Measurements from ENCODE around the gene CENPE.

DNA sequence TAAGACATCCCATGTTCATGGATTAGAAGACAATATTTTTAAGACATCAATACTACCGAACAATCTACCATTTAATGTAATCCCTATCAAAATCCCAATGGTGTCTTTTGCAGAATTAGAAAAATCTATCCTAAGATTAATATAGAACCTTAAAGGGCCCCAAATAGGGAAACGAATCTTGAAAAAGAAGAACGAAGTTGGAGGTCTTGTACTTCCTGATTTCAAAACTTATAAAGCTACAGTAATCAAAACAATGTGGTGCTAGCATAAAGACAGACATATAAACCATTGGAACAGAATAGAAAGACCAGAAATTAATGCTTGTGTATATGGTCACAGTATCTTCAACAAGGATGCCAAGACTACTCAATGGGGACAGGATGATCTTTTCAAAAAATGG, 42.0 kb downstream of the CENPE start:
- TF ChIP-seq, protein P1, sequence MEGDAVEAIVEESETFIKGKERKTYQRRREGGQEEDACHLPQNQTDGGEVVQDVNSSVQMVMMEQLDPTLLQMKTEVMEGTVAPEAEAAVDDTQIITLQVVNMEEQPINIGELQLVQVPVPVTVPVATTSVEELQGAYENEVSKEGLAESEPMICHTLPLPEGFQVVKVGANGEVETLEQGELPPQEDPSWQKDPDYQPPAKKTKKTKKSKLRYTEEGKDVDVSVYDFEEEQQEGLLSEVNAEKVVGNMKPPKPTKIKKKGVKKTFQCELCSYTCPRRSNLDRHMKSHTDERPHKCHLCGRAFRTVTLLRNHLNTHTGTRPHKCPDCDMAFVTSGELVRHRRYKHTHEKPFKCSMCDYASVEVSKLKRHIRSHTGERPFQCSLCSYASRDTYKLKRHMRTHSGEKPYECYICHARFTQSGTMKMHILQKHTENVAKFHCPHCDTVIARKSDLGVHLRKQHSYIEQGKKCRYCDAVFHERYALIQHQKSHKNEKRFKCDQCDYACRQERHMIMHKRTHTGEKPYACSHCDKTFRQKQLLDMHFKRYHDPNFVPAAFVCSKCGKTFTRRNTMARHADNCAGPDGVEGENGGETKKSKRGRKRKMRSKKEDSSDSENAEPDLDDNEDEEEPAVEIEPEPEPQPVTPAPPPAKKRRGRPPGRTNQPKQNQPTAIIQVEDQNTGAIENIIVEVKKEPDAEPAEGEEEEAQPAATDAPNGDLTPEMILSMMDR (optimal IDR thresholded peaks at IDR 0.05 in 1 of 3, IDR thresholded peaks at IDR 0.05 in 1 of 3, conservative IDR thresholded peaks at IDR 0.05 in 1 of 3; ENCODE audit: extremely low read depth in 1 of 3, insufficient read depth in 2 of 3, low read length in 3 of 3) = no peak
- TF ChIP-seq EZH2 (IDR thresholded peaks at IDR 0.05; ENCODE audit: low read length) = no peak

Measured in keratinocyte (primary cell).